CD1c-positive myeloid dendritic cell (primary cell): ENCODE data around the gene SLC35A2.

Experiments used
- DNase-seq: peaks from one replicate; pipeline ENCODE4 v3.0.0-alpha.2; 2016; ENCODE audit errors: extremely low spot score

SLC35A2 gene

GRCh38 chrX:48927736-48928382 is 16.4 kb upstream of the SLC35A2 start:
- no peak for DNase-seq

GRCh38 chrX:48927123-48927522 is 15.7 kb upstream of the SLC35A2 start:
- no peak for DNase-seq

DNA sequence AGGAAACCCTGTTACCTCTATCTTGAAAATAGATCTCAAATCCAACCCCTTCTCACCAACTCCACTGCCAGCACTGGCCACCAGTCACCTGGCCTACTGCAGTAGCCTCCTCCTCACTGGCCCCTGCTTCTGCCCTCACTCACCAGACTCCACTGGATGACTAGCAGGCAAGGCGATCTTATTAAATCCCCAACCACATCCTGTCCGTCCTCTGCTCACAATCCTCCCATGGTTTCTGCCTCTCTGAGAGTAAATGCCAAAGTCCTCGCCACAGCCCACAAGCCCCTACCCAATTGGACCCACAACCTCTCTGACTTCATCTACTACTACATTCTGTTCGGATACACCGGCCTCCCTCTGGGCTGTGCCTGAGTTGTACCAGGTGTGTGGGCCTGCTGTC is 12.8 kb upstream of the SLC35A2 start:
- DNase-seq: no peak

DNA sequence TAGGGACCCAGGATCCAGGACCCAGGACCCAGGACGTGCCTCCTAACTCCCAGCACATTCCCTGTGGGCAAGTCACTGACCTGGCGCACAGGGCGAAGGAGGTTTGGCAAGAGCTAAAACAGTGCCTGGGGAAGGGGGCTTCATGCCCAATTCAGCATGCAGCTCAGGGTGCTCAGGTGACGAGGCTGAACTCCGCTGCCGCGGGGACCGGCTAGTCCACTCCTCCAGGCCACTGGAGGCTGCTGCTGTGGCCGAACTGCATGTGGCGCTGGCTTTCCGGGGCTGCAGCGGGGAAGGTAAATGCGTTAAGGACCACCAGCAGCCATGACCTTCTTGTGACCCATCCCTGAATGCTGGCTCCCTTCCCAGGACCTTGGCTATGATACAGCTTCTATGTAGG is 12.3 kb upstream of the SLC35A2 start:
- no peak for DNase-seq

GRCh38 chrX:48920718-48921104 is 9.3 kb upstream of the SLC35A2 start:
- DNase-seq: no peak

GRCh38 chrX:48919947-48920717 is 8.7 kb upstream of the SLC35A2 start:
- DNase-seq: no peak

DNA sequence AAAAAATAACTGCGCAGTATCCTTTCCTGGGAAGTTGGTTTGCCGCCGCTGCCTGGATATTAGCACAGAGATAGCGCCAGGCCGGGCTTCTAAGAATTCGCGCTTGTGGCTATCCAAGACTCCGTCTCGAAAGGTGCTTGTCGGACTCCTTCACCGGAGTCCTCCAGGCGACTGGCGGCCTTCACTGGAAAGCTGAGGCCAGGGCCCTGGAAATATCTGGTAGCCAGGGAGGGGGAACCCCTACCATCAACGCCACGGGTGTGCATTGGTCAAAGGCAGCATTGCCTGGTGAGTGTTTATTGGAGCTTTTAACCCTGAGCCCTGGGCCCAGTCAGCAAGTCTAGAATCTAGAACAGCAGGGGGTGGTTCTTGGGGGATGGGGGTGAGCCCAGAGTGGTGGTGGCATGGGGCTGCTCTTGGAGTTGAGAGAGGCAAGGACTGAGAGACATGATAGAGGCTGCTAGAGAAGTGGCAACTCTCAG is 8.0 kb upstream of the SLC35A2 start:
- DNase-seq: no peak

DNA sequence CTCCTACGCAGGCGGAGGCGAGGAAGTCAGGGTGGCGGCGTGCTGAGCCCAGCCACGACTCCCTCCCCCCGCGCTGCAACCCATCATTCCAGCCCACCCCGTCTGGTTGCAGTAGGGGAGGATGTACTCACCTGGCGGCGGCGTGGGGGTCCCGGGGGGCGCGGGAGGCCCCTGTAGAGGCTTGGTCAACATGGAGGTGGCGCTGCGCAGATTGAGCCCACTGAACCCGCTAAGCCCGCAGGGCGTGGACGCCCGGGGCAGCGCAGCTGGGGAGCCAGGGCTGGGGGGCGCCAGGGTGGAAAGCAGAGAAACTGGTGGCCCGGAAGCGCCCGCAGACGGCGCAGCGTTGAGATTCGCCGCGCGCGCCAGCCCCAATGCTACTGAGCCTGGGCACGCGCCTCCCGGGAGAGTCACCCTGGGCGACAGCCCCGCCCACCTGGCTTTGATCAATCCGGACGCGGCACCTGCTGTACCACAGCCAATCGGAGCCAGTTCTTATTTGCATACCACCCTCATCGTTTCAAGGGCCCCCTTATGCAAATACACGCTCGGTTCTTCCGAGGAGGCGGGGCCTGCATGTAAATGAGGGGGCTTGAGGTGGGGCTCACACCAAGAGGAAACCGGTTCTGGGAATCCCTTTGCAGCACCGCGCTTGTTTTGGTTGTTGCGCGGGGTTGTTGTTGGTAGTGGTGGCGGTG is 7.3 kb upstream of the SLC35A2 start, which contains the start of gene PIM2:
TSS of gene PIM2 (minus strand) at position 382 of the 698 bp plus-strand sequence. CDS start at position 192, 190 bp downstream.
- DNase-seq: peak; percentile 93

DNA sequence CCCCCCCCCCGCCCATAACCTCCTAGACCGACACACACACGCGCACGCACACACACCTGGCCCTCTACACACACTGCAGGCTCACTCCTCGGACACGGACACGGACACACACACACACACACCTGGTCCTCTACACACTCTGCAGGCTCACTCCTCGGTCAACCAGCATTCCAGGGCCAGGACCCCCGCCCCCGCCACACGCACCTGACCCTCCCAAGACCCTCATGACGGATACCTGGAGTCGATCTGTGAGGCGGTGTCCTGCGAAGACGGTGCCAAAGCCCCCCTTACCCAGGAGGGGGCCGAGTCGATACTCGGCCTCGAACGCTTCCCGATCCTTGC is 6.8 kb upstream of the SLC35A2 start:
- no peak for DNase-seq

DNA sequence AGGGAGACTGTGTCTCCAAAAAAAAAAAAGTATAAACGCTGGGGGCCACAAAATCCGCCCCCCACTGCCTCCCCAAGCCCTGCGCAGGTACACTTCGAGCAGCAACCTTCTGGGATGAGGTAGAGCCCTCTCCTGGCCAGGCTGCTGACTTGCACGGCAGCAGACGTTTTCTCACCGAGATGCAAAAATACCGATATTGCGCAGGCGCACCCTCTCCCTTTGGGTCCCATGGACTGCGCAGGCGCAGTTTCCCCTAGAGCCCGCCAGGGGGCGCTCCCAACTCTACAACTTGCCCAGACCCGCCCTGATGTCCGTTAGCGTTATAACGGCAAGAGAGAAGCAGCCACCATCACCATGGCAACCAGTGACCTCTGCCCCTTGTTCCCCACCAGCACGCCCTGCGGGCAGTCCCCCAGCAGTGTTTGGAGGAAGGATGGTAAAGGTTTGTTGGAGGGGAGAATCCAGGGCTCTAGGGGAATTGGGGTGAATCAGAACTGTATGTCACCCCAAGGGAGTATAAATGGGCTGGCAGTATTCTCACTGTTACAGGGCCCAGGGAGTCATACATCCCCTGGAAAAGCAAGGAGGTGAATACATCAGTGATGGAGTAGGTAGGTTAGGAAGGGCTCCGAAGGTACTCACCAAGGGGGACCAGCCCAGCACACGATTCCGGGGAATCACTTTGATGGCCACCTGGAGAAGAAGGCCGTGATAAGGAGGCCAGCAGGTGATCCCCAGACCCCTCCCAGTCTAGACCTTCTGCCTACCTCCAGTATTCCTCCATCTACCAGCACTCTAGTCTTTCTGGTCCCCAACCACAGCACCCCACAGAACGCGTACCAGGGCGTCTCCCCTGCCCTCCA is 5.9 kb upstream of the SLC35A2 start:
- DNase-seq: peak; percentile 94

GRCh38 chrX:48914593-48915493 is 3.4 kb upstream of the SLC35A2 start:
- no peak for DNase-seq

DNA sequence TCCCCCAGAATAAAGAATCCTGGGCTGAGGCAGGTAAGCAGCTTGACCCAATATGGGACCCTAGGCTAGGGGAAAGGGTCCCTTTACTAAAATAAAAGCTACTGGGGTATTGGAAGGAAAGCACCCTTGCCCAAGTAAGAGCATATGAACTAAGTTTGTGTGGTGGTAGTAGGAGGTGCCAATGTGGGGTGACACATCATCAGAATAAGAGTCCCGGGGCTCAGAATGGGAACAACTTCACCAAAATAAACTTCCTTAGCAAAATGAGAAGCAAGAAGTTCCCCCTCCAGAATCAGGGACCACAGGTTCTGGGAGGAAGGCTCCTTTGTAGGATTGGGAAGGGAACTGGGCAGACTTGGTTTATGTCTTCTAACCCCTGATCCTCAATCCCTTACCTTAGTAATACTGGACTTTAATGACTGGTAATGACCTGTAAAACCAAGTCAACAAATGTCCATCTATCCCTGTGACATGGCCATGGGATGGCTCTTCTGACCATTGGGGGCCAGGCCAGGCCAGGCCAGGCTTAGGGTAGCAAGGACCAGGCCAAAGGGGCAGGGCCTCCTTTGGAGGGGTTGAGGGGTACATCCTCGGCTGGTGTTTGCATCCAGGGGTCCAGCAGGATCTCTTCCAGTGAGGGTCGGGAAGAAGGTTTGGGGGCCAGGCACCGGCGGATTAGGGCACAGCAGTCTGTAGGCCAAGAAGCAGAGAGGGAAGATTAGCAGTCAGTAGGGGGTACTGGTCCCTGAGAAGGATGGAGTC is 2.3 kb upstream of the SLC35A2 start:
- DNase-seq: peak; percentile 51

- DNase-seq: peak; percentile 66
These were observed 477 bp downstream of the SLC35A2 start for GRCh38 chrX:48910926-48911411.

DNA sequence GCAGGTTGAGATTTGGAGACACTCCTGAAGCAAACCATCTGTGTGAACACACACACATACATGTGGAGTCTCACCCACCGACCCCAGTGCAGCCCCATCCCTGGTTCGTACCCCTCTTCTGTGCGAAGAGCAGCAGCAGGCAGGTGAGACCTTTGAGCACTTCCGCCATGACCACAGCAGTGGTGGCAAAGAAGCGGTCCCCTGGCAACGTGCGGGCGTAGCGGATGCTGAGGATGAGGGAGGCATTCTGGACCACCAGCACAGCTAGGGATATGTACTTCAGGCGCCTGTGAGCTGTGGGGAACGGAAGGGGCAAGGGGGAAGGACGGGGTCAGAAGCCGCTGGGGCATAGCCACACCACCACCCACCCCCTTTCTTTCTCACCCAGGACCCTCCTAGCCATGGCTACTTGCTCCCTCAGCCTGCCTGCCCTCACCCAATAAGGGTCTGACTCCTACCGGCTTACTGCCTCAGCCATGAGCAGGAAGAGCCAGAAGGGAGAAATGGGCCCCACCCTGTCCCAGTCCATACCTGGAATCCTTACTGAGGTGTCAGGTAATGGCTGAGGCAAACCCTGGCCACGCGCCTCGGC is 1.6 kb downstream of the SLC35A2 start:
- no peak for DNase-seq

- no peak for DNase-seq
These were observed 2.8 kb downstream of the SLC35A2 start for GRCh38 chrX:48908600-48908999.

DNA sequence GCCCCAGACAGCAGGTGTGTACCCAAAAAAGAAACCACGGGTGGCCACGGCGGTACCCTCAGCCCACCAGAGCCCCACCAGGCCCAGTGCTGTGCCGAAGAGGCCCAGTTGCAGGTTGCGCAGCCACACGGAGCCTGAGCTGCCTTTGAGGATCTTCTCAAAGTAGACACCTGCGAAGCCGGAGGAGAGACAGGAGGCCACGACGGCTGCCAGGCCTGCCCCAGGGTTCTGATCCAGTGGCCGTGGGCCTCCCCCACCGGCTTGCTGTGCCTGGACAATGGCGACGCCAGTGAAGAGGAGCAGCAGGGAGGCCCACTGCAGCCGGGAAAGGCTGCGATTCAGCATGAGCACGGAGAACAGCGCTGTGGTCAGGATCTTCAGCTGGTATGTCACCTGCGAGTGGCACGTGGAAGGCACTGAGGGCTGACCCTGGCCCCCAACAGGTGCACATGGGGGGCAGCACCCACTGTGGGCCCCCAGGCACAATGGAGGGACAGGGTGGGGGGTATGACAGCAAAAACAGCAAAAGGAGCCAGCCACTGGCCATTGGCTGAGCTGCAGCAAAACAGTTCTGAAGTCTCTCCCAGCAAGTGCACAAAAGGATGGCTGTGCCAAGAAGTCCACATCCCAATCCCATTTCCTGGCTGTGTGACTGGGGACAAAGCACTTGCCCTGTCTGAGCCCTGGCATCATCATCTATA is 6.2 kb downstream of the SLC35A2 start:
- DNase-seq: no peak

DNA sequence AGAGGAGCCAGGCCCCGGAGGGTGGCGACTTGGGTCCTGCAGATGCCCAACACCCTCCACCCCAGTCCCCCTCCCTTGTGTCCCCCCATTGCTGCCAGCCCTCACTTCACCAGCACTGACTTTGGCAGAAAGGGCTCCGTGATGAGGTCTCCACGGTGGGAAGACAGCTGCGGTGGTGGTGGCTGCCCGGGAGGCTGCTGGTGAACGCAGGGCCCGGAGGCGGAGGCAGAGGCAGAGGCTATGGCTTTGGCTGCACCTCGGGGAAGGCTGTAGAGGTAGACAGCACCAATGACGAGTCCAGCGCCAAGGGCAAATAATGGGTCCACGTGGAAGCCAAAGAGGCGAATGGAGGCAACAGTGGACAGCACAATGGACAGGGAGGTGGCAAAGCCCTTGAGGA is 6.8 kb downstream of the SLC35A2 start:
- DNase-seq: no peak

- DNase-seq: no peak
These were observed 7.3 kb downstream of the SLC35A2 start for GRCh38 chrX:48904180-48904579.

- DNase-seq: no peak
These were observed 8.2 kb downstream of the SLC35A2 start for GRCh38 chrX:48903290-48903689.
